ENCODE results near the gene OR7A17. TPM values are rescaled to one million over a fixed set of nuclear protein-coding genes. Genes with fewer than 3 reads are reported as not detected.

OR7A17 gene
- total RNA-seq, 2 experiments from 2014 or later, result not detected

- Mint-ChIP-seq H3K4me1 (ENCODE audit: low read depth) (no peaks in the 10 kb centered on the region), H3K27ac (no peak overlapping the region), H3K36me3 (no peaks in the 10 kb centered on the region), H3K27me3 (peaks cover 25% of the 10 kb centered on the region), H3K9me3 (no peaks in the 10 kb centered on the region), H3K4me3 (no peak overlapping the region)
- CTCF ChIA-PET, result interaction anchor here (0.6 kb wide), 1 partner anchor 1290 kb away, joined by 3 read pairs; no protein-coding TSS in a partner anchor
- no peak for DNase-seq
- intact Hi-C loops (cut with micrococcal nuclease), result no loop called here
- POLR2A ChIA-PET, result no interaction called here
Measured at GRCh38 chr19:14843169-14843568, 42.8 kb downstream of the OR7A17 start.

- intact Hi-C loops (cut with micrococcal nuclease), result no loop called here
- POLR2A ChIA-PET, result no interaction called here
- peaks cover 25% of the 10 kb centered on the region for H3K27me3 Mint-ChIP-seq
- H3K27ac Mint-ChIP-seq, result no peak overlapping the region
- CTCF ChIA-PET, result interaction anchor here (1.4 kb wide), 1 partner anchor 9 kb away, joined by 4 read pairs; no protein-coding TSS in a partner anchor
- no peaks in the 10 kb centered on the region for H3K9me3 Mint-ChIP-seq
- no peaks in the 10 kb centered on the region for H3K4me1 Mint-ChIP-seq (ENCODE audit: low read depth)
- DNase-seq, result no peak
- H3K36me3 Mint-ChIP-seq, result no peaks in the 10 kb centered on the region
- no peak overlapping the region for H3K4me3 Mint-ChIP-seq
Measured at GRCh38 chr19:14840206-14840605, 45.7 kb downstream of the OR7A17 start.

DNA sequence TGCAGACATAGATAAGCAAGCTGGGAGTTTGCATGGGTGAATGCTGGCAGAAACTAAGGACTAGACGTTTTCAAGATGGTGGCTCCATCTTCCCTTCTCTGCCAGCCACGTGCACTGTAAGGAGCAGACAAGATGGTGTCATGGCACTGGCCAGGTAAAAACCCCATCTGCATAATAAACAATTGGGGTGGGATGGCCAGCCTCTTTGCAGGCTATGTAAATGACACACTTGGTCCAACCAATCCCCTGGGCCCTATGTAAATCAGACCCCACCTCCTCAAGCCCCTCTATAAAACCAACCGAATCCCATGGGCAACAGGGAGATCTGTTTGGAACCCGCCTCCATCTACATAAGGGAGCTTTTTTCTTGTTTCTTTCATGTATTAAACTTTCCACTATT is 48.5 kb downstream of the OR7A17 start:
- Mint-ChIP-seq H3K27ac (no peak overlapping the region), H3K36me3 (no peaks in the 10 kb centered on the region), H3K9me3 (no peaks in the 10 kb centered on the region), H3K4me3 (no peak overlapping the region), H3K4me1 (ENCODE audit: low read depth) (no peaks in the 10 kb centered on the region), H3K27me3 (peaks cover 12% of the 10 kb centered on the region)
- ChIA-PET POLR2A (interaction anchor here (0.6 kb wide), 1 partner anchor 627 kb away, joined by 3 read pairs; no protein-coding TSS in a partner anchor), CTCF (no interaction called here)
- intact Hi-C loops (cut with micrococcal nuclease), result no loop called here
- no peak for DNase-seq

DNA sequence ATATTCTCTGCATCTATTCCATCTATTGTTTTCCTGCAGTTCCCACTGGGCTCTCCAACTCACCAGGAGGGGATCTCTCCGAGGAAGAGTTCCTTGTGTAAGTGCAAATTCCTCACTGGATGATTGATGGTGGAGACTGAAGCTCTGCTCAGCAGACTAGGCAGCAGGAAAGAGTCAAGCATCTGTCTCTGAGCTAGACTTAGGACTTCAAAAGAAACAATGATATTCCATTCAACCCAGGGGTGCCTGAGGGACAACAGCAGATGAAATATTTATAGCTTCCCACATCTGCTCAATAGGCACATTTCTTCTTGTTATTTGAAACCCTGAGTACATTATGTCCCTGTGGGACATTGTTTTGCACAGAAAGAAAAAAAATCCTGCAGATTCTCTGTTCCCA is 50.9 kb downstream of the OR7A17 start, which contains the start of the genes OR7A5 and OR7C1:
Gene OR7A5, minus strand, starts transcription at position 175 of the 400 bp plus-strand sequence. CDS start 6,944 bp downstream, outside the sequence.
Gene OR7C1, minus strand, starts transcription at position 175 of the 400 bp plus-strand sequence. CDS start 35,049 bp downstream, outside the sequence.
- DNase-seq, result no peak
- no peak within 1 kb of the TSS for H3K27ac Mint-ChIP-seq
- H3K36me3 Mint-ChIP-seq, result no peaks in the 10 kb centered on the region
- intact Hi-C loops (cut with micrococcal nuclease), result no loop called here
- H3K4me3 Mint-ChIP-seq, result no peak within 1 kb of the TSS
- POLR2A ChIA-PET, result no interaction called here
- no peaks in the 10 kb centered on the region for H3K4me1 Mint-ChIP-seq (ENCODE audit: low read depth)
- H3K9me3 Mint-ChIP-seq, result no peaks in the 10 kb centered on the region
- peaks cover 2% of the 10 kb centered on the region for H3K27me3 Mint-ChIP-seq
- CTCF ChIA-PET, result no interaction called here

DNA sequence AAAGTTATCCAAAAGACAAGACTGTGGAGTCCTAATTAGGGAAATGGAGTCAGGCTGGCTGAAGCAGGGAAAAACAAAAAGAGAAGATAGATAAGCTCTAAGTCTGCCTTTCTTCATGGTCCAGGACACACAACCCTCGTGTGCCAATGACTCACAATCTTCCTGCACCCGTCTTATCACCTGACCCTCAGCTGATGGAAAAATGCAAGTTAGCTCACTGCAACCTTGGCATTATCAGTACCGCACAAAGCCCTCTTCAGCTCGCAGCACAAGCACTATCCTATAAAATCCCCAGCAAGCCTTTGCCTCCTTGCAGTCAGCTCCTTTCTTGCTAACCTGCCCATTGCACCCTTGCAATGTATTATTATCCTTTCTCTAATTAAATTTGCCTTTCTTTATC is 55.2 kb downstream of the OR7A17 start:
- POLR2A ChIA-PET, result no interaction called here

More for the DNA sequence above, 55.2 kb downstream of the OR7A17 start:
- intact Hi-C loops (cut with micrococcal nuclease), result no loop called here
- H3K36me3 Mint-ChIP-seq, result no peaks in the 10 kb centered on the region
- CTCF ChIA-PET, result interaction anchor here (0.9 kb wide), 1 partner anchor 9 kb away, joined by 4 read pairs; no protein-coding TSS in a partner anchor
- H3K27ac Mint-ChIP-seq, result no peak overlapping the region
- no peaks in the 10 kb centered on the region for H3K4me1 Mint-ChIP-seq (ENCODE audit: low read depth)
- H3K9me3 Mint-ChIP-seq, result no peaks in the 10 kb centered on the region
- H3K27me3 Mint-ChIP-seq, result peaks cover 17% of the 10 kb centered on the region
- H3K4me3 Mint-ChIP-seq, result no peak overlapping the region
- DNase-seq, result no peak

Other genes with a start within 250 kb of the OR7A17 start
- not detected for gene ADGRE3, start 211.3 kb downstream of the OR7A17 start, total RNA-seq
- 10 to 100 TPM; 16.7 to 18.0 TPM for gene ZNF333, start 196.1 kb downstream of the OR7A17 start, total RNA-seq
- gene ADGRE2, start 107.6 kb downstream of the OR7A17 start, total RNA-seq, result under 1 TPM; 0.55 to 0.58 TPM
- gene OR7A5, start 50.9 kb downstream of the OR7A17 start, total RNA-seq, result not detected
- not detected for gene OR7C1, start 50.9 kb downstream of the OR7A17 start, total RNA-seq
- gene OR7A10, start 37.2 kb downstream of the OR7A17 start, total RNA-seq, result not detected
- gene OR7C2, start 55.4 kb upstream of the OR7A17 start, total RNA-seq, result not detected
- not detected for gene SLC1A6, start 93.7 kb upstream of the OR7A17 start, total RNA-seq
- gene CASP14, start 163.3 kb upstream of the OR7A17 start, total RNA-seq, result not detected
- not detected for gene OR1I1, start 196.1 kb upstream of the OR7A17 start, total RNA-seq
- gene SYDE1, start 221.3 kb upstream of the OR7A17 start, total RNA-seq, result under 1 TPM; 0.31 to 0.53 TPM